Erythroblast (primary cell): ENCODE measurements around the gene MIB2.

Experiments used
- GATA1 ChIP-seq: IDR thresholded peaks from 2 replicates; pipeline ENCODE4 v1.6.1; 2011; ENCODE audit warnings: low read depth, mild to moderate bottlenecking, control low read depth, low read length, moderate library complexity
- POLR2A ChIP-seq: IDR thresholded peaks from 2 replicates; pipeline ENCODE4 v1.6.1; 2011; ENCODE audit warnings: mild to moderate bottlenecking, low read length

DNA sequence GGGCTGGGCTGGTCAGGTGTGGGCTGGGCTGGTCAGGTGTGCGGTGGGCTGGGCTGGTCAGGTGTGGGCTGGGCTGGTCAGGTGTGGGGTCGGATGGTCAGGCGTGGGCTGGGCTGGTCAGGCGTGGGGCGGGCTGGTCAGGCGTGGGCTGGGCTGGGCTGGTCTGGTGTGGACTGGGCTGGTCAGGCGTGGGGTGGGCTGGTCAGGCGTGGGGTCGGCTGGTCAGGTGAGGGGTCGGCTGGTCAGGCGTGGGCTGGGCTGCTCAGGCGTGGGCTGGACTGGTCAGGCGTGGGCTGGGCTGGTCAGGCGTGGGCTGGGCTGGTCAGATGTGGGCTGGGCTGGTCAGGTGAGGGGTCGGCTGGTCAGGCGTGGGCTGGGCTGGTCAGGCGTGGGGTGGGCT is 9.6 kb upstream of the MIB2 start:
- TF ChIP-seq POLR2A, result no peak
- no peak for TF ChIP-seq GATA1
